Measurements from ENCODE around the gene ZSCAN5C. TPM values are rescaled to one million over a fixed set of nuclear protein-coding genes. Genes with fewer than 3 reads are reported as not detected.

ZSCAN5C gene
- total and polyA plus RNA-seq, 2 donors (not counting 1 experiment from before 2014, with no cell fraction given), result not detected

DNA sequence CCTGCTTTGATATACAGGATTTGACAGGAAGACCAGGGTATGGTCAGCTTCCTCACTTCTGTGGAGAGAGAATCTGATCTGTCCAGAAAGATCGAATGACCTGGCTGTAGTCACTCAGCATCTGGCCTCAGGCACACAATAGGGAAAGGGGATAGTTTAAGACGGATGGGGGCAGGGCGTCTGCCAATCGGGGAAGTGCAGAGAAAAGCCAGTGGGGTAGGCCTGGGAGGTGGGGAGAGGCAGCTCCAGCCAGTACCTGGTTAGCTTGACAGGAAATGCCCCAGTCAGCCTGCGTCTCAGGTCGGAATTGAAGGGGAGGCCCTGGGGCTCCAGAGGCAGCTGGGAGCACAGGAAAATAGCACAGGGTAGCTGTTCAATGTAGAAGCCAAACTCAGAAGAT lies 48.6 kb upstream of the ZSCAN5C start:
- peaks cover 16% of the 10 kb centered on the region for H3K79me2 ChIP-seq (ENCODE audit: control insufficient read depth, insufficient read depth, low read length)
- Mint-ChIP-seq H3K4me1 (no peaks in the 10 kb centered on the region), H3K27me3 (no peaks in the 10 kb centered on the region), H3K9me3 (ENCODE audit: insufficient read depth) (no peaks in the 10 kb centered on the region), H3K27ac (no peak overlapping the region), H3K4me3 (no peak overlapping the region)
- H3K9ac ChIP-seq (ENCODE audit: low read length), result no peak overlapping the region
- H3K27ac ChIP-seq (ENCODE audit: low read length in 2 of 2), result no peak overlapping the region
- ChIA-PET CTCF (interaction anchor here (1.0 to 1.2 kb wide), 3 partner anchors 19 to 77 kb away, joined by 3 read pairs; no protein-coding TSS in a partner anchor), POLR2A (no interaction called here)
- no peak overlapping the region for H3K4me2 ChIP-seq (replicated peaks; ENCODE audit: low read depth, low read length, poor library complexity, severe bottlenecking)
- no peak for DNase-seq
- intact Hi-C loops (cut with micrococcal nuclease), result no loop called here
- WGBS (ENCODE audit: insufficient coverage), result 37% methylated on average over 6 of the region's 6 CpGs
- TF ChIP-seq, protein P1, sequence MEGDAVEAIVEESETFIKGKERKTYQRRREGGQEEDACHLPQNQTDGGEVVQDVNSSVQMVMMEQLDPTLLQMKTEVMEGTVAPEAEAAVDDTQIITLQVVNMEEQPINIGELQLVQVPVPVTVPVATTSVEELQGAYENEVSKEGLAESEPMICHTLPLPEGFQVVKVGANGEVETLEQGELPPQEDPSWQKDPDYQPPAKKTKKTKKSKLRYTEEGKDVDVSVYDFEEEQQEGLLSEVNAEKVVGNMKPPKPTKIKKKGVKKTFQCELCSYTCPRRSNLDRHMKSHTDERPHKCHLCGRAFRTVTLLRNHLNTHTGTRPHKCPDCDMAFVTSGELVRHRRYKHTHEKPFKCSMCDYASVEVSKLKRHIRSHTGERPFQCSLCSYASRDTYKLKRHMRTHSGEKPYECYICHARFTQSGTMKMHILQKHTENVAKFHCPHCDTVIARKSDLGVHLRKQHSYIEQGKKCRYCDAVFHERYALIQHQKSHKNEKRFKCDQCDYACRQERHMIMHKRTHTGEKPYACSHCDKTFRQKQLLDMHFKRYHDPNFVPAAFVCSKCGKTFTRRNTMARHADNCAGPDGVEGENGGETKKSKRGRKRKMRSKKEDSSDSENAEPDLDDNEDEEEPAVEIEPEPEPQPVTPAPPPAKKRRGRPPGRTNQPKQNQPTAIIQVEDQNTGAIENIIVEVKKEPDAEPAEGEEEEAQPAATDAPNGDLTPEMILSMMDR (IDR thresholded peaks at IDR 0.05), result no peak
- TF ChIP-seq EZH2 (IDR thresholded peaks at IDR 0.05; ENCODE audit: borderline replicate concordance, insufficient read depth, low read depth, low read length, poor library complexity, severe bottlenecking), result no peak
- H3K27me3 ChIP-seq (replicated peaks in 1 of 4; ENCODE audit: control extremely low read depth in 1 of 4, control insufficient read depth in 3 of 4, insufficient read depth in 4 of 4, low read length in 3 of 4), result no peaks in the 10 kb centered on the region
- H3K9me3 ChIP-seq (ENCODE audit: control extremely low read depth in 1 of 3, control insufficient read depth in 2 of 3, insufficient read depth in 1 of 3, low read length in 2 of 3), result no peaks in the 10 kb centered on the region
- H3K36me3 ChIP-seq (replicated peaks in 1 of 2; ENCODE audit: control extremely low read depth in 1 of 2, control insufficient read depth in 1 of 2, extremely low read depth in 1 of 2, insufficient read depth in 2 of 2, low read length in 1 of 2), result peaks cover 0 to 26% of the 10 kb centered on the region in 2 experiments
- H3K4me1 ChIP-seq (ENCODE audit: control insufficient read depth in 2 of 2, insufficient read depth in 2 of 2, low read length in 2 of 2), result no peaks in the 10 kb centered on the region
- H2AFZ ChIP-seq (ENCODE audit: insufficient read depth, low read depth, low read length, poor library complexity, severe bottlenecking), result no peak overlapping the region
- peaks cover 23% of the 10 kb centered on the region for H4K20me1 ChIP-seq (ENCODE audit: control insufficient read depth, insufficient read depth, low read length, poor library complexity, severe bottlenecking)
- ATAC-seq (ENCODE audit: low read depth), result no peak
- no peak overlapping the region for H3K4me3 ChIP-seq (ENCODE audit: control extremely low read depth in 1 of 5, extremely low read depth in 1 of 5, insufficient read depth in 1 of 5, low read depth in 2 of 5, low read length in 4 of 5)

DNA sequence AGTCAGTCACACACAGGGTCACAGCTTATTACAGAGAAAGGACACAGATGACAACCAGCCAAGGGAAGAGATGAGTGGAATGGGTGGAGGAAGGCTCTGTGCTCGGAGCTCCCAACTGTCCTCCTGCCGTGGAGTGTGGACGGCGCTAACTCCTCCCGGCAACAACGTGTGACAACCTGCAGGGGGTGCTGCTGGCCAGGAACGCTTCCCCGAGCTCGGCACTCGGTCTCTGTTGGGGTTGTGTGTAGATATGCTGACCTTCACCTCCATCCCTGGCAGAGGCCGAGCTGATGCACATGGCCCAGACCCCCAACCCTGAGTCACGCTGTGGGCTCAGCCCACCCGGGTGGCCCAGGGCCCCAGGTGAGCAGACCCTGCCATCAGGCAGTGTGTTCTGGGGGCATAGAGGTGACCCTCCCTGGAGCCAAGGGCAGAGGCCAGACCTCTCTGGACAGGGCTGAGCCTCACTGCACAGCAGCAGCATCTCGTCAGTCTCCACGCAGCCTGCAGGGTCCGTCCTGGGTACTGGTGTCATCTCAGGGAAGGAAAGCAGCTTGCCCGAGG lies 46.9 kb upstream of the ZSCAN5C start:
- H3K9ac ChIP-seq (ENCODE audit: low read length), result no peak overlapping the region
- no peak for TF ChIP-seq EZH2 (IDR thresholded peaks at IDR 0.05; ENCODE audit: borderline replicate concordance, insufficient read depth, low read depth, low read length, poor library complexity, severe bottlenecking)
- TF ChIP-seq, protein P1 (IDR thresholded peaks at IDR 0.05), result no peak
- H3K27ac ChIP-seq (ENCODE audit: low read length in 2 of 2), result no peak overlapping the region
- H3K4me3 Mint-ChIP-seq, result no peak overlapping the region
- no peak overlapping the region for H3K4me3 ChIP-seq (ENCODE audit: control extremely low read depth in 1 of 5, extremely low read depth in 1 of 5, insufficient read depth in 1 of 5, low read depth in 2 of 5, low read length in 4 of 5)
- H3K27ac Mint-ChIP-seq, result no peak overlapping the region
- ChIA-PET POLR2A (interaction anchor here (0.5 kb wide), 1 partner anchor 25 kb away, joined by 11 read pairs; no protein-coding TSS in a partner anchor), CTCF (interaction anchor here (0.7 to 1.3 kb wide), 5 partner anchors 17 to 98 kb away, joined by 3 to 6 read pairs (median 4); no protein-coding TSS in a partner anchor)
- H3K4me1 ChIP-seq (ENCODE audit: control insufficient read depth in 2 of 2, insufficient read depth in 2 of 2, low read length in 2 of 2), result no peaks in the 10 kb centered on the region
- peaks cover 0 to 26% of the 10 kb centered on the region in 2 experiments for H3K36me3 ChIP-seq (replicated peaks in 1 of 2; ENCODE audit: control extremely low read depth in 1 of 2, control insufficient read depth in 1 of 2, extremely low read depth in 1 of 2, insufficient read depth in 2 of 2, low read length in 1 of 2)
- H3K9me3 ChIP-seq (ENCODE audit: control extremely low read depth in 1 of 3, control insufficient read depth in 2 of 3, insufficient read depth in 1 of 3, low read length in 2 of 3), result no peaks in the 10 kb centered on the region
- no peaks in the 10 kb centered on the region for H3K9me3 Mint-ChIP-seq (ENCODE audit: insufficient read depth)
- no peaks in the 10 kb centered on the region for H3K27me3 Mint-ChIP-seq
- intact Hi-C loops (cut with micrococcal nuclease), result no loop called here
- no peak overlapping the region for H2AFZ ChIP-seq (ENCODE audit: insufficient read depth, low read depth, low read length, poor library complexity, severe bottlenecking)
- H3K27me3 ChIP-seq (replicated peaks in 1 of 4; ENCODE audit: control extremely low read depth in 1 of 4, control insufficient read depth in 3 of 4, insufficient read depth in 4 of 4, low read length in 3 of 4), result no peaks in the 10 kb centered on the region
- DNase-seq, result no peak
- ATAC-seq (ENCODE audit: low read depth), result no peak
- H3K4me2 ChIP-seq (replicated peaks; ENCODE audit: low read depth, low read length, poor library complexity, severe bottlenecking), result no peak overlapping the region
- peaks cover 4% of the 10 kb centered on the region for H3K79me2 ChIP-seq (ENCODE audit: control insufficient read depth, insufficient read depth, low read length)
- peaks cover 17% of the 10 kb centered on the region for H4K20me1 ChIP-seq (ENCODE audit: control insufficient read depth, insufficient read depth, low read length, poor library complexity, severe bottlenecking)
- WGBS (ENCODE audit: insufficient coverage), result 93% methylated on average over 16 of the region's 17 CpGs
- no peaks in the 10 kb centered on the region for H3K4me1 Mint-ChIP-seq

Data from B cell (primary cell).